HG02943 (cell line): ENCODE measurements around the gene DNAJC4.

Experiments
- ATAC-seq: cut with Tn5 transposase; IDR thresholded peaks from one replicate; pipeline ENCODE4 v1.9.1; 2021; ENCODE audit warnings: mild to moderate bottlenecking, low read depth, moderate library complexity; ENCODE audit not compliant: unreplicated experiment

DNAJC4 gene, protein sequence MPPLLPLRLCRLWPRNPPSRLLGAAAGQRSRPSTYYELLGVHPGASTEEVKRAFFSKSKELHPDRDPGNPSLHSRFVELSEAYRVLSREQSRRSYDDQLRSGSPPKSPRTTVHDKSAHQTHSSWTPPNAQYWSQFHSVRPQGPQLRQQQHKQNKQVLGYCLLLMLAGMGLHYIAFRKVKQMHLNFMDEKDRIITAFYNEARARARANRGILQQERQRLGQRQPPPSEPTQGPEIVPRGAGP

DNA sequence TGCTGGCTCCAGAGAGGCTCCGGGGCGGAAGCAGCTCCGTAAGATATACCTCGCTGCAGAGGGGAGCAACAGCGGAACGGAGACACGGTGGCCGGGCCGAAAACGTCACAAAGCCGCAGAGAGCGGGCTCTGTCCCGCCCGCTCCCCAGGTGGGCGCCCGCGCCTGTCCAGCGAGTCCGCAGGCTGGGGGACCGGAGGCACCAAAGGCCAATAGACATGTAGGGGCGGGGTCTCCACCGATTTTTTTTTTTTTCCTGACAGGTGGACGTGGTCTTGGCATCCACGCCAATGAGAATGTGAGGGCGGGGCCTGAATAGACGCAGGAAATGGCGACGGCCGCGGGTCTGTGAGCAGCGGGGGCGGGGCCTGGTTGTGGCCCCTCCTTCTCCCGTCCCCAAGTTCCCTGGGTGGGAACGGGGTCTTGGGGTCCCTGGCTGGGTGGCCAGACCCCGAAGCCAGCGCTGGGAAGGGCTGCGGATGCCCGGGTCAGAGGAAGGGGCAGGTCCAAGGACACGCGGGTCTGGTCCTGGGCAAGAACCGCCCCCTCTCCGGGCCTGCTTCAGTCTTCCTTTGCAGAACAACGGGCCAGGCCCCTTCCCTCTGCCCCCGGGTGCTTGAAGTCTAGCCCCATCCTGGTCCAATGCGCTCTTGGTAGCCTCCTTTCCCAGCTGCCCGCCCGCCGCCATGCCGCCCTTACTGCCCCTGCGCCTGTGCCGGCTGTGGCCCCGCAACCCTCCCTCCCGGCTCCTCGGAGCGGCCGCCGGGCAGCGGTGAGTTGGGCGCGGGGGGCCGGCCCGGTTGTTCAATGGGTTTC, at the start of gene DNAJC4:
Gene DNAJC4, plus strand, starts transcription at position 378 of the 814 bp plus-strand sequence. Its CDS starts 307 bp downstream, at position 685.
- ATAC-seq = no peak

GRCh38 chr11:64180891-64181290, 49.5 kb upstream of the DNAJC4 start:
- no peak for ATAC-seq

DNA sequence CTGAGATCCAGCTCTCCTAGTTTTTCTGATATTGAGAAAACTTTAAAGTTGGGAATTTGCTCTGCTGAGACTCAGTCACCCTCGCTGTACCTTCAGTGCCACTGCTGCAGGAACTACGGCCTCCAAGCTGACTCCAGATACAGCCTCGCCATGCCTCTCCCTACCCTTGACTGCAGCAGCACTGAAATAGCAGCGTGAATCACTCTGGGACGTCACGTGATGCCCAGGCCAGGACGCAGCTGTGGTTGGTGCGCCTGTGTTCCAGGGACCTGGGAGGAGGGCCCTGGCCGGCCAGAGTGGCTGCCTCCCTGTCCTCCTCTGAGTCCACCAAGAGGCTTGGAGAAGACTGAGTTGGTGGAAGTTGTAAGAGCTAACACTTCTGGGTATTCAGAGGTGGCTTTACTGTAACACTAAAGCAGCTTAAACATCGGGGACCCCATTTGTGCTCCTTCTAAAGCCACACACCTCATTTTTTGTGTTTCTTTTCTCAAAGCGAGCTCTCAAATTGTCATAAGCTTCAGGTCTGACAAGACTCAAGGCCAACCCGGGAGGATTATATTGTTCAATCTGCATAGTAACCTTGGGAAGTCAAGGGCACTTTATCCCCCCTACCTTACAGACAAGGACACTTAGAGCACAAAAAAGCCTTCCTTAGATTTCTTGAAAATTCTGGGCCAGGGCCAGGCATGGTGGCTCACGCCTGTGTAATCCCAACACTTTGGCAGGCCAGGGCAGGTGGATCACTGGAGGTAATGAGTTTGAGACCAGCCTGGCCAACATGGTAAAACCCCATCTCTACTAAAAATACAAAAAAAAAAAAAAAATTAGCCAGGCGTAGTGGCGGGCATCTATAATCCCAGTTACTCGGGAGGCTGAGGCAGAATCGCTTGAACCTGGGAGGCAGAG, 48.6 kb upstream of the DNAJC4 start:
- ATAC-seq = no peak

DNA sequence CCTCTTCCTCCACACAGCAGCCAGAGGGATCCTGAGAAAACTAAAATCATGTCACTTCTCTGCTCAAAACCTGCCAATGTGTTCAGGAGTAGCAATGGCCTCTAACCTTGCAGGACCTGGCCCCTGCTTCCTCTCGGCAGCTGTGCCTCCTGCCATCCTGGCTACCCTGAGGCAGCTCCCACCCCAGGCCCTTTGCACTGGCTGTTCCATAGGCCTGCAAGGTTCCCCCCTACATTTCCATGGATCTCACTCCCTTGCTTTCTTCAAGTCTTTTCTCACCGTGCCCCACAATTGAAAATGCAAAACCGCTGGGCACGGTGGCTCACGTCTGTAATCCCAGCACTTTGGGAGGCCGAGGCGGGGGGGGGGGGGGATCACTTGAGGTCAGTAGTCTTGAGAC, 46.5 kb upstream of the DNAJC4 start:
- no peak for ATAC-seq

- peak; percentile 4 for ATAC-seq
Measured at GRCh38 chr11:64185175-64185692, 45.1 kb upstream of the DNAJC4 start.

GRCh38 chr11:64185693-64186491, 44.5 kb upstream of the DNAJC4 start, which contains the start of gene STIP1:
Gene STIP1 (plus strand): TSS chr11:64186171. CDS start chr11:64186262, 91 bp downstream.
- ATAC-seq = peak; percentile 92

GRCh38 chr11:64186492-64187165, 43.7 kb upstream of the DNAJC4 start:
- no peak for ATAC-seq

DNA sequence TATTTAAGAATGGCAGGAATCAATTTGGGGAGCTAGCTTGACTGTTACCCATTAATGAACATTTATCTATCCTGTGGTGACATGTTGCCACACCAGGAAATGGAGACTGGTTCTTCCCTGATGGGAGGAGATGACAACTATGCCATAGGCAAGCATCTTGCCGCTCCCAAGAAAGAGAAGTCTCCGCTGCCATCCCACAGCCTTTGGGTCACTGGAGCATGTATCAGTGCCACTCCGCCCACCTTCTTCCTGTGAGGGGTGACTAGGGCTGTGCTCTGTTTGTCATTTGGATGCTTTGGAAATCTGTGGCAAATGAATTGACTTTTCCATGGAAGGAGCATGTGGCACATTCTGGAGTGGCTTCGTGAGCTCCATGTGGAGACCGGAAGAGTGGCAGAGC, 37.9 kb upstream of the DNAJC4 start:
- no peak for ATAC-seq

- no peak for ATAC-seq
Measured at GRCh38 chr11:64196626-64197025, 33.7 kb upstream of the DNAJC4 start.

- ATAC-seq = no peak
Measured at GRCh38 chr11:64198511-64198910, 31.8 kb upstream of the DNAJC4 start.

DNA sequence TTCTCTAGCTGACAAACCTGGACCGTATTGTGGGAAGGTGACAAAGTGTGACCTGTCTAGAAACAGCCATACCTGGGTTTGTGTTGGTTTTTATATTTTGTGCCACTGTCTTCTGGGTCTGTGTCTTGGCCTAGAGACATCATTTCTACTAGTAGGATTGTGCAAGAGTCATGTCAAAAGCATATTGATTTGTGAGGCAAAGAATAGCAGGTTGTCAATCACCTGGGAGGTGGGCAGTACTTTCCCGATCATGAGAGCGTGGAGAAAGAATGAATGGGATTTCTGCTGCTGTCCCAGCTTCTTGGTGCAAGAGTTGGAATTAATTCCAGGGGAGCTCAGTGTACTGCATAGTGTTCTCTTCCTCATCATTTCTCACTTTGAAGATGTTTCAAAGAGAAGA, 28.8 kb upstream of the DNAJC4 start:
- ATAC-seq = no peak

GRCh38 chr11:64202992-64203391, 27.4 kb upstream of the DNAJC4 start:
- no peak for ATAC-seq

GRCh38 chr11:64203421-64204079, 26.8 kb upstream of the DNAJC4 start:
- ATAC-seq = no peak

GRCh38 chr11:64204080-64204440, 26.3 kb upstream of the DNAJC4 start:
- no peak for ATAC-seq

GRCh38 chr11:64204464-64204989, 25.8 kb upstream of the DNAJC4 start:
- ATAC-seq = no peak

- no peak for ATAC-seq
Measured at GRCh38 chr11:64206457-64207255, 23.7 kb upstream of the DNAJC4 start, which contains the start of gene FERMT3. Gene FERMT3 (plus strand): TSS chr11:64206721. CDS start chr11:64207365, 644 bp downstream.

DNA sequence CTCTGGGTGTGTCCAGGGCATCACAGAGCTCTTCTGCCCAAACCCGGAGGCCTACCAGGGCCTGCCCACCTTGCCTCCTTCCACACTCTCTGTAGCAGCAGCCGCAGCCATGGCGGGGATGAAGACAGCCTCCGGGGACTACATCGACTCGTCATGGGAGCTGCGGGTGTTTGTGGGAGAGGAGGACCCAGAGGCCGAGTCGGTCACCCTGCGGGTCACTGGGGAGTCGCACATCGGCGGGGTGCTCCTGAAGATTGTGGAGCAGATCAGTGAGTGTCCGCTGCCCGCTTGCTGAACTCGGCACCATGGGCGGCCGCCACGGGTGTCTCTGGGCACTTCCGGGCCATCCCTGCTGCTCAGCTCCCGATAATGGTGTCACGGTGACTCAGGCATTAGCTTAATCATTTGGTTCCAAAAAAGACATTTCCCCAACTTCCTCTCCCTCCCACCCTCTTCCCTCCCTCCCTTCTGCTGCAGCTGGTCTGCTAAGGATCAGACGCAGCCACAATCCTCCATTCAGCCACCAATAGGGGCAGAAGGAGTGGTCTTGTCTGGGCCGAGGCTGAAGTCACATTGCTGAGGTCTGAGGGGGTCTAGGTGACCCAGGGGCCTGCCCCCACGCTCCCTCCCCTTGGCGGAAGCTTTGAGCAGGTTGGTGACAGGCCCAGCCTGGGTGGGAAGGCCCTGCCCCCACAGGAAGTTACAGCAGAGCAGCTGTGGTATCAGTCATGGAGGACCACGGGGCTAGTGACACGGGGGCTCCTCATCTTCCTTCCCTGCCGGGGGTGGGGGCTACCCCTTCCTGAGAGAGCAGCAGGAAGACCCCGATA, 22.9 kb upstream of the DNAJC4 start:
- peak; percentile 53 for ATAC-seq
